Endodermal cell (in vitro differentiated cells): ENCODE results near the gene TMEM164. TPM values are rescaled to one million over a fixed set of nuclear protein-coding genes. Genes with fewer than 3 reads are reported as not detected.

Experiments used
- DNase-seq: peaks from one replicate; pipeline ENCODE4 v3.0.0-alpha.2; 2017
- H3K27ac ChIP-seq: 2 replicates; pipeline ENCODE4 v1.5.1; 2013; ENCODE audit warnings: mild to moderate bottlenecking, low read depth, low read length, moderate library complexity
- H3K27me3 ChIP-seq: 2 replicates; pipeline ENCODE4 v1.6.1; 2013; ENCODE audit warnings: mild to moderate bottlenecking, low read length, moderate library complexity; ENCODE audit not compliant: insufficient read depth, control insufficient read depth, poor library complexity, severe bottlenecking
- H3K36me3 ChIP-seq: 2 replicates; pipeline ENCODE4 v1.7.0; 2013; ENCODE audit warnings: mild to moderate bottlenecking, low read length, moderate library complexity; ENCODE audit not compliant: control insufficient read depth, insufficient read depth
- H3K4me1 ChIP-seq: one replicate; pipeline ENCODE4 v1.7.0; 2013; ENCODE audit warnings: low read length; ENCODE audit not compliant: control insufficient read depth, insufficient read depth
- H3K4me3 ChIP-seq: 2 replicates; pipeline ENCODE4 v1.5.1; 2013; ENCODE audit warnings: mild to moderate bottlenecking, low read length, moderate library complexity
- H3K9ac ChIP-seq: 2 replicates; pipeline ENCODE4 v1.6.1; 2013; ENCODE audit warnings: mild to moderate bottlenecking, low read length, moderate library complexity; ENCODE audit not compliant: poor library complexity, severe bottlenecking; ENCODE audit errors: extremely low read depth
- H3K9me3 ChIP-seq: 2 replicates; pipeline ENCODE4 v1.6.1; 2013; ENCODE audit warnings: mild to moderate bottlenecking, low read length, moderate library complexity; ENCODE audit not compliant: control insufficient read depth
- H3K27ac Mint-ChIP-seq: 2 replicates; pipeline ENCODE4 v1.8.0; 2020; ENCODE audit warnings: mixed read lengths
- H3K27me3 Mint-ChIP-seq: 2 replicates; pipeline ENCODE4 v1.8.0; 2021; ENCODE audit warnings: mild to moderate bottlenecking, mixed read lengths; ENCODE audit not compliant: insufficient read depth
- H3K36me3 Mint-ChIP-seq: 2 replicates; pipeline ENCODE4 v1.8.0; 2020; ENCODE audit warnings: low read depth, mixed read lengths
- H3K4me1 Mint-ChIP-seq: 2 replicates; pipeline ENCODE4 v1.8.0; 2020; ENCODE audit warnings: mixed read lengths
- H3K4me3 Mint-ChIP-seq: 2 replicates; pipeline ENCODE4 v1.8.0; 2020; ENCODE audit warnings: mild to moderate bottlenecking, moderate library complexity, mixed read lengths
- H3K9me3 Mint-ChIP-seq: 2 replicates; pipeline ENCODE4 v1.8.0; 2020; ENCODE audit warnings: mild to moderate bottlenecking, mixed read lengths
- WGBS, 2 experiments: methylation state at CpG; one replicate each; pipeline versions ENCODE4 v1.1.5 to v1.1.7; 2013; ENCODE audit warnings: missing lambda C conversion rate in 2 of 2, mixed read lengths in 1 of 2; ENCODE audit not compliant: insufficient coverage in 1 of 2, insufficient read length in 1 of 2; 5-methylcytosine and 5-hydroxymethylcytosine counted together
- total RNA-seq, 2 donors: library from RNA; stranded (reverse); fragmentation: NEBNext Ultra II Directional in 1 of 2; extraction: Animal tissue kit (Norgen Biotek cat#: 25700) in 1 of 2; gene quantifications; 2 replicates in 1 of 2; 3 replicates in 1 of 2; pipeline ENCODE4 v1.2.1, GENCODE V29; 2021
- TF ChIP-seq, protein P1 (sequence below): fragments of 200-600 bp; sonication (generic); conservative IDR thresholded peaks from 2 replicates; pipeline ENCODE4 v1.5.0; 2021; ENCODE audit warnings: antibody characterized with exemption, mild to moderate bottlenecking

The TMEM164 gene
- total RNA-seq, 2 donors from 2014 or later = 30.4 to 50.7 TPM

DNA sequence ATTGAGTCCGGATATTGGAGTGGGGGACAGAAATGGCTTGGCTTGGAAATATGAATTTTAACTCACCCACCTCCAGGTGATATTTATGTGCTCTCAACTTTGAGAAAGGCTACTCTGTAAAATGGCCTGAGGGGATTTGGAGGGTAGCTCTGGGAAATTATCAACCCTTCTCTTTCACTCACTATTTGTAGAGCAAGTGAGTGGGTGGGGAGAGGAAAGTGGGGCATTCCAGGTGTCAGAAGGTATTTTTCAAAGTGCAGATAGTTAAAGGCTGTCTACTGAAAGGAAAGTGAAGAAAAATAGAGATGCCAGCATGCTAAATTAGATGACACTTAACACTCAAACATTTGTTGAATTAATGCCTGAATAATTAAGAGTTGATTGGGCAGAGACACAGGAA is 44.1 kb downstream of the TMEM164 start:
- no peak overlapping the region for H3K9ac ChIP-seq
- peaks cover 8% of the 10 kb centered on the region for H3K4me1 ChIP-seq
- no peaks in the 10 kb centered on the region for H3K36me3 ChIP-seq
- no peaks in the 10 kb centered on the region for H3K36me3 Mint-ChIP-seq
- H3K27me3 Mint-ChIP-seq = peaks cover 21% of the 10 kb centered on the region
- no peaks in the 10 kb centered on the region for H3K27me3 ChIP-seq
- H3K4me3 ChIP-seq = no peak overlapping the region
- TF ChIP-seq, protein P1, sequence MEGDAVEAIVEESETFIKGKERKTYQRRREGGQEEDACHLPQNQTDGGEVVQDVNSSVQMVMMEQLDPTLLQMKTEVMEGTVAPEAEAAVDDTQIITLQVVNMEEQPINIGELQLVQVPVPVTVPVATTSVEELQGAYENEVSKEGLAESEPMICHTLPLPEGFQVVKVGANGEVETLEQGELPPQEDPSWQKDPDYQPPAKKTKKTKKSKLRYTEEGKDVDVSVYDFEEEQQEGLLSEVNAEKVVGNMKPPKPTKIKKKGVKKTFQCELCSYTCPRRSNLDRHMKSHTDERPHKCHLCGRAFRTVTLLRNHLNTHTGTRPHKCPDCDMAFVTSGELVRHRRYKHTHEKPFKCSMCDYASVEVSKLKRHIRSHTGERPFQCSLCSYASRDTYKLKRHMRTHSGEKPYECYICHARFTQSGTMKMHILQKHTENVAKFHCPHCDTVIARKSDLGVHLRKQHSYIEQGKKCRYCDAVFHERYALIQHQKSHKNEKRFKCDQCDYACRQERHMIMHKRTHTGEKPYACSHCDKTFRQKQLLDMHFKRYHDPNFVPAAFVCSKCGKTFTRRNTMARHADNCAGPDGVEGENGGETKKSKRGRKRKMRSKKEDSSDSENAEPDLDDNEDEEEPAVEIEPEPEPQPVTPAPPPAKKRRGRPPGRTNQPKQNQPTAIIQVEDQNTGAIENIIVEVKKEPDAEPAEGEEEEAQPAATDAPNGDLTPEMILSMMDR = no peak
- H3K27ac Mint-ChIP-seq = no peak overlapping the region
- no peak overlapping the region for H3K27ac ChIP-seq
- H3K4me1 Mint-ChIP-seq = peaks cover 48% of the 10 kb centered on the region
- no peaks in the 10 kb centered on the region for H3K9me3 Mint-ChIP-seq
- 100% methylated on average over 1 of the region's 1 CpG; no CpG with 5 or more reads in 1 of the 2 experiments for WGBS, 2 experiments
- no peaks in the 10 kb centered on the region for H3K9me3 ChIP-seq
- no peak for DNase-seq
- no peak overlapping the region for H3K4me3 Mint-ChIP-seq

DNA sequence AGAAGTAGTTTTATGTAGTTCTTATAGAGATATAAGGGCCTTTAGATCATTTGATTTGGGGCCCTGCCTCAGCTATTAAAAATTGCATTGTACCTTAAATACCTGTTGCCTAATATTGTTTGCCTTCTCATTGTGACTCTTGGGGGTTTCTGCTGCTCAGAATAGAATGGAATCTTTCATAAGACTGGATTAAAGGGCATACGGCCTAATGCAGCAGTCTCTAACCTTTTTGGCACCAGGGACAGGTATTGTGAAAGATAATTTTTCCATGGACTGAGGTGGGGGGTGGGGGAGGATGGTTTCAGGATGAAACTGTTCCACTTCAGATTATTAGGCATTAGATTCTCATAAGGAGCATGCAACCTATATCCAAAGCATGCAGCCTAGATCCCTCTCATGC is 46.2 kb downstream of the TMEM164 start:
- Mint-ChIP-seq H3K36me3 (peaks cover 2% of the 10 kb centered on the region), H3K27ac (no peak overlapping the region), H3K27me3 (peaks cover 21% of the 10 kb centered on the region), H3K4me1 (peaks cover 36% of the 10 kb centered on the region), H3K9me3 (no peaks in the 10 kb centered on the region), H3K4me3 (no peak overlapping the region)
- 94% methylated on average over 1 of the region's 1 CpG; no CpG with 5 or more reads in 1 of the 2 experiments for WGBS, 2 experiments
- no peak for DNase-seq
- Histone ChIP-seq H3K36me3 (no peaks in the 10 kb centered on the region), H3K4me1 (peaks cover 3% of the 10 kb centered on the region), H3K4me3 (no peak overlapping the region), H3K9me3 (no peaks in the 10 kb centered on the region), H3K27ac (no peak overlapping the region), H3K27me3 (no peaks in the 10 kb centered on the region), H3K9ac (no peak overlapping the region)
- TF ChIP-seq, protein P1 = no peak

DNA sequence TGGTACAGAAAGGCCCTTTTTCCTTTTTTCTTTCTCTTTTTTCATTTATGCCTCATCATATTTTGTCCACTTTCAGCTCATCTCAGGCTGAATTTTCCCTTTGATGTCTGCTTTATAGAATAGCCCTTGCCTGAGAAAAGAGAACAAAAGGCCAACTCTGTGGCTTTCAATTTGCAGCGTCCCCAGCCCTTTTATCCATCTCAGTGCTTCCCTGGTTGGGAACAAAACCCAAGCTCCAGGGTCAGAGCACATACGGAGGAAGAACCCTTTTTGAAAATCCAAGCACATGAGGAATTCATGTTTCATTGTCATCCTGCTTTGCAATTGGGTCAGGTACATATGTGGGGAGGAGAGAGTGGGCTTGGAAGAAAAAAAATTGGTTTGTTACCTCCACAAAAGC is 47.5 kb downstream of the TMEM164 start:
- Histone ChIP-seq H3K36me3 (no peaks in the 10 kb centered on the region), H3K27me3 (no peaks in the 10 kb centered on the region), H3K27ac (peak overlapping the region; percentile 56), H3K9me3 (no peaks in the 10 kb centered on the region), H3K4me1 (peaks cover 3% of the 10 kb centered on the region), H3K4me3 (no peak overlapping the region), H3K9ac (no peak overlapping the region)
- peaks cover 25% of the 10 kb centered on the region for H3K4me1 Mint-ChIP-seq
- no peak overlapping the region for H3K27ac Mint-ChIP-seq
- peaks cover 14% of the 10 kb centered on the region for H3K36me3 Mint-ChIP-seq
- no peak overlapping the region for H3K4me3 Mint-ChIP-seq
- WGBS, 2 experiments = 71% methylated on average over 2 of the region's 2 CpGs; no CpG with 5 or more reads in 1 of the 2 experiments
- DNase-seq = no peak
- TF ChIP-seq, protein P1 = no peak
- peaks cover 21% of the 10 kb centered on the region for H3K27me3 Mint-ChIP-seq
- H3K9me3 Mint-ChIP-seq = no peaks in the 10 kb centered on the region
